GM12875 (cell line): ENCODE measurements around the gene UPF3B.
"Not testable (repeated sequence)": the region's sequence is repeated elsewhere in the genome, so short reads cannot be mapped to it uniquely, and the experiment has no call there.

Source experiments
- H3K4me3 ChIP-seq: one replicate; pipeline ENCODE4 v1.5.1; 2011; ENCODE audit warnings: low read depth, low read length, control low read depth
- CTCF ChIP-seq: IDR thresholded peaks from 2 replicates; pipeline ENCODE4 v1.5.1; 2011; ENCODE audit warnings: low read depth, mild to moderate bottlenecking, control low read depth, inconsistent platforms, low read length, moderate library complexity, borderline replicate concordance; ENCODE audit not compliant: insufficient read depth

Gene UPF3B

GRCh38 chrX:119852382-119853353 is at the start of gene UPF3B:
TSS of gene UPF3B (minus strand) at chrX:119852963. CDS start at chrX:119852928, 35 bp downstream.
- TF ChIP-seq CTCF = no peak

GRCh38 chrX:119900976-119901375 is 48.2 kb upstream of the UPF3B start:
- no peak for TF ChIP-seq CTCF
- H3K4me3 ChIP-seq = no peak overlapping the region

More at GRCh38 chrX:119852382-119853353, at the start of gene UPF3B:
- H3K4me3 ChIP-seq = peak within 1 kb of the TSS; percentile 88

GRCh38 chrX:119899125-119899524 is 46.4 kb upstream of the UPF3B start:
- TF ChIP-seq CTCF = no peak
- no peak overlapping the region for H3K4me3 ChIP-seq

GRCh38 chrX:119895843-119896326 is 43.1 kb upstream of the UPF3B start, which contains the start of gene AKAP14:
TSS of gene AKAP14 (plus strand) at chrX:119895893. CDS start at chrX:119903224, 7,331 bp downstream.
- no peak for TF ChIP-seq CTCF
- H3K4me3 ChIP-seq = no peak within 1 kb of the TSS

- H3K4me3 ChIP-seq = not testable (repeated sequence)
These were observed 39.4 kb upstream of the UPF3B start for GRCh38 chrX:119891961-119892692.

GRCh38 chrX:119890626-119891025 is 37.9 kb upstream of the UPF3B start:
- H3K4me3 ChIP-seq = not testable (repeated sequence)

GRCh38 chrX:119887721-119888425 is 35.1 kb upstream of the UPF3B start:
- peak; percentile 56 for TF ChIP-seq CTCF
- peak overlapping the region; percentile 43 for H3K4me3 ChIP-seq
